GM19455 (cell line): ENCODE data around the gene ZNF595.
"Not testable (repeated sequence)": the region's sequence is repeated elsewhere in the genome, so short reads cannot be mapped to it uniquely, and the experiment has no call there.

Experiments
- ATAC-seq: cut with Tn5 transposase; IDR thresholded peaks from one replicate; pipeline ENCODE4 v1.9.1; 2021; ENCODE audit not compliant: unreplicated experiment

The ZNF595 gene

DNA sequence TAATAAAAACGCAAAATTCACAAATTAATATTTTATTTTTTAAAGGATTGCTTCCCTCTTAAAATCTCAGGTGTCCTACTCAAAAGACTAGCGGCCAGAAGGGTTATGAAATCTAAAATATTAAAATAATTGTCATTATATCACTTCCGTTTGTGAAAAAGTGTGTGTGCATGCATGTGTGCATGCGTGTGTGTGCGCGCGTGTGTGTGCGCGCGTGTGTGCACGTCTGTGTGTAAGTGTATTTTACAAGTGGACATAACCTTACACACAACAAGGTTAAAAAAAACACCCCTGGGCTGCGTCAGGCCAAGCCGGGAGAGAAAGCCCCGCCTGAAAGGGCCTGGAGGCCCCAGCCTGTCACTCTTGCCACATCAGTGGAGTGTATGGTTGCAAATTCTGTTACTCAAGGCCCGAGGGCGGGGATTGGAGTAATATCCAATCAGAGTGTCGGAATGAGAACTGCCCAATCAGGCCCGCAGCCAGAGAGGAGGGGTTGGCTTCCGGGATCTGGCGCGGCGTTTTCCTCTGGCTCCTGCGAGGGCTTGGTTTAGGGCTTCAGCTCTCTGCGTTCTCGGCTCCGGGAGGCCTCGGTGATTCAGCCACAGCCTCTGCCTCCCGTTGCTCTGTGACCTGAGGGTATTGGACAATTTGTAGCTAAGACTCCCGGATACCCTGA, at the start of gene ZNF595:
Gene ZNF595 (plus strand): TSS at position 518 of the 676 bp plus-strand sequence. CDS start 168 bp downstream, outside the sequence.
- not testable (repeated sequence) for ATAC-seq

DNA sequence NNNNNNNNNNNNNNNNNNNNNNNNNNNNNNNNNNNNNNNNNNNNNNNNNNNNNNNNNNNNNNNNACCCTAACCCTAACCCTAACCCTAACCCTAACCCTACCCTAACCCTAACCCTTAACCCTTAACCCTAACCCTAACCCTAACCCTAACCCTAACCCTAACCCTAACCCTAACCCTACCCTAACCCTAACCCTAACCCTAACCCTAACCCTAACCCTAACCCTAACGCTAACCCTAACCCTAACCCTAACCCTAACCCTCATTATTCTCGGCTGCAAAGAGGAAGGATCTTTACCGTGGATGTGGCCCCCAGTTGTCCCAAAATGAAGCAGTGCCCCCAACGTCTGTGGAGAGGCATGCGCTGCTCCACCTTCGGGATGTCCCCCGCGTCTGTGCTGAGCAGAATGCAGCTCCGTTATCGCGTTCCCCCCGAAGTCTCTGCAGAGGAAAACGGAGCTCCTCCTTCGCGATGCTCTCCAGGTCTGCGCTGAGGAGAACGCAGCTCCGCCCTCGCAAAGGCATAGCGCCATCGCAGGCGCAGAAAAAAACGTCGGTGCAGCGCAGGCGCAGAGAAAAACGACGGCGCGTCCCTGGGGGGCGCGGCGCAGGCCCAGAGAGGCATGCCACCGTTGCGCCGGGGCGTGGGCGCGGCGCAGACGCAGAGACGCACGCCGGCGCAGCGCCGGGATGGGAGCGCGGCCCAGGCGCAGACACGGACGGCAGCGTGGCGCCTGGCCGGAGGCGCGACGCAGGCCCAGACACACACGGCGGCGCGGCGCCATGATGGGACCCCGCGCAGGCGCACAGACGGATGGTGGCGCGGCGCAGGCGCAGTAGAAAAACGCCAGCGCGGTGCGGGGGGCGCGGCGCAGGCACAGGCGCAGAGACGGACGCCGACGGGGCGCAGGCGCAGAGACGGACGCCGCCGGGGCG, 42.9 kb upstream of the ZNF595 start:
- not testable (repeated sequence) for ATAC-seq

DNA sequence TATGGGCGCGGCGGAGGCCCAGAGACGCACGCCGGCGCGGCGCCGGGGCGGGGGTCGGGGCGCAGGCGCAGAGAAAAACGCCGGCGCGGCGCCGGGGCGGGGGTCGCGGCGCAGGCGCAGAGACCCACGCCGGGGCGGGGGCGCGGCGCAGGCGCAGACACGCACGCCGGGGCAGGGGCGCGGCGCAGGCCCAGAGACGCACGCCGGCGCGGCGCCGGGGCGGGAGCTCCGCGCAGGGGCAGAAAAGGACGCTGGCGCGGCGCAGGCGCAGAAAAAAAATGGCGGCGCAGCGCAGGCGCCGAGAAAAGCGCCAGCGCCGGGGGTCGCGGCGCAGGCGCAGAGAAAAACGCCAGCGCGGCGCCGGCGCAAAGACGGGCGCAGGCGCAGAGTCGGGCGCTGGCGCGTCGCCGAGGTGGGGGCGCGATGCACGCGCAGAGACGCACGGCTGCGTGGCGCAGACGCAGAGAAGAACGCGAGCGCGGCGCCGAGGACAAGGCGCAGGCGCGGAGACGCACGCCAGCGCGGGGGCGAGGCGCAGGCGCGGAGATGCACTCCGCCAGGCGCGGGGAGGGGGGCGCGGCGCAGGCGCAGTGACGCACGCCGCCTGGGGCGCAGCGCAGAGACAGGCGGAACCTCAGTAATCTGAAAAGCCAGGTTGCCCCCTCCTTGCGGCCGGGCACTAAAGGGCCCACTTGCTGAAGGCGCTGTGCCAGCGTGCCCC, 41.9 kb upstream of the ZNF595 start:
- ATAC-seq = not testable (repeated sequence)

DNA sequence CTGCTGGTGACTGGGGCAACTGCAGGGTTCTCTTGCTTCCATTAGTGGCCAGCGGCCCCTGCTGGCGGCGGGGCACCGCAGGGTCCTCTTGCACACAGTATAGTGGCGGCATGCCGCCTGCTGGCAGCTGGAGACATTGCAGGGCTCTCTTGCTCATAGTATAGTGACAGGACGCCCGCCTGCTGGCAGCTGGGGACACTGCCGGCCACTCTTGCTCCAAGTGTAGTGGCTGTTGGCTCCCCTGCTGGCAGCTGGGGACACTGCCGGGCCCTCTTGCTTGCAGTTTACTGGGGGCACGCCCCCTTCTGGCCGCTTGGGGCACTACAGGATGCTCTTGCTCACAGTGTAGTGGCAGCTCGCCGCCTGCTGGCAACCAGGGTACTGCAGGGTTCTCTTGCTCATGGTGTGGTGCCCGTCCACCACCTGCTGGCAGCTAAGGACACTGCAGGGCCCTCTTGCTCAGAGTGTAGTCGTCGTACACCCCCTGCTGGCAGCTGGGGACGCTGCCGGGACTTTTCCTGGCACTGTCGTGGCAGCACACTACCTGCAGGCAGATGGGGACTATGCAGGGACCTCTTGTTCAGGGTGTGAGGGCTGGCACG, 41.2 kb upstream of the ZNF595 start:
- ATAC-seq = not testable (repeated sequence)

DNA sequence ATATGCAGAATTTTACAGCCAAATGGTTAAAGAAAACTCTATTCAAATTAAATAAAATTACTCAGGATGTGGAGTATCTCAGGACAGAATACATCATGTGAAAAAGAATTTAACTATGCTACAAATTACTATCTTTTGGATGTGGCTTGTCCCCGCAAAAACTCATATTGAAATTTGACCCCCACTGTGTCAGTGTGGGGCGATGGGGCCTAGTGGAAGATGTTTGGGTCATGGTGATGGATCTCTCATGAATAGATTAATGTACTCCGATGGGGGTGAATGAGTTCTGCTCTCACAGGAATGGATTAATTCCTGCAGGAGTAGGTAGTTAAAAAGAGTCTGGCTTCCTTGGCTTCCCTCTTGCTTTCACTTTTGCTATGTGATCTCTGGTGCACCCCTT, 35.0 kb upstream of the ZNF595 start:
- not testable (repeated sequence) for ATAC-seq

DNA sequence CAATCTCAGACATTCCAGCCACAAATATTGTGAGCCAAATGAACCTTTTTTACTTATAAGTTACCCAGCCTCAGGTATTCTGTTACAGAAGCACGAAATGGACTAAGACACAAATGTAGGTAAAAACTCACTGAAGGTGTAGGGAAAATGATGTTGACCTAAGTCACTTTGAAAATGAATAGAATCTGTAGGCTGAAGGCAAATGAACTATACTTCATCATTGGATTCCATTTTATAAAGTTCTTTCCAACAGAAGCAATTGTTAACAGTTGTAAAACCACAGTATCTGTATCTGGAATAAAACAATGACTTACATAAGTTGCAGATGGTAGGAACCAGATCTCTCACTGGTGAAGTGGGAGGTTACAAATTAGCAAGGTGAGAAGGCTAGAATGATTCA, 34.5 kb upstream of the ZNF595 start:
- ATAC-seq = not testable (repeated sequence)

DNA sequence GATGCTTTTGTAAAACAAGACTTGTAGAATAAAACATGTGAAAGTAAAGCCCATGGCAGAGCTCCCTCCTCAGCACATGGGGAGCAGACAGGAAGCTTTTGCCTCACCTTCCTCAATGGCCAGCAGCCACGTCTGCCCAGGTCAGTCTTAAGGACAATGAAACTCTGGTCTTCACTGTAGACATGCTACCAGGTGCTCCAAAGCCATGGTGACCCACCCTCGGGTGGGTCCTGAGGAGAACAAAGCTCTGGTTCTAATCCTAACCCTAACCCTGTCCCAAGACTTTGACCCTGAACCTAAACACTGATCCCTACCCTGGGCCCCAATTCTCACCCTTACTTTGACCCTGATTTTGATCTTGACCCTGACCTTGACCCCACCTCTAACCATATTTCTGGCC, 30.2 kb upstream of the ZNF595 start:
- ATAC-seq = not testable (repeated sequence)

DNA sequence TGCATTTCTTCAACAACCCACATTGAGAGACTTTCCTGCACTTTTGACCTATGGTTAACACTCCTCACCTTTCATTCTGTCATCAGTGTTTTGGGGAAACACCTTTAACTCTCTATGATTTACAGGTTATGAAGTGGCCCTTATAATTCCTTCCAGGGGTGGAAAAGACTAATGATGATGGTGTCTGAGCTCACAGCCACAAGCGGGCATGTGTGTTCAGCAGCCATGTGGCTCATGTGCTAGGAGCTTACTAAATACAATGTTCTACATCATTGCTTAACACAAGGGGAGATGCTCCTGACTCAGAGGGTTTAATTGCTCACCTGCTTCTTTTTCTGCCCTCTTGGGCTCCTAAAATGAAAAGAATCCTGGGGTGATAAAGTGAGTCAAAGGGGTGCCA, 28.8 kb upstream of the ZNF595 start:
- ATAC-seq = not testable (repeated sequence)

DNA sequence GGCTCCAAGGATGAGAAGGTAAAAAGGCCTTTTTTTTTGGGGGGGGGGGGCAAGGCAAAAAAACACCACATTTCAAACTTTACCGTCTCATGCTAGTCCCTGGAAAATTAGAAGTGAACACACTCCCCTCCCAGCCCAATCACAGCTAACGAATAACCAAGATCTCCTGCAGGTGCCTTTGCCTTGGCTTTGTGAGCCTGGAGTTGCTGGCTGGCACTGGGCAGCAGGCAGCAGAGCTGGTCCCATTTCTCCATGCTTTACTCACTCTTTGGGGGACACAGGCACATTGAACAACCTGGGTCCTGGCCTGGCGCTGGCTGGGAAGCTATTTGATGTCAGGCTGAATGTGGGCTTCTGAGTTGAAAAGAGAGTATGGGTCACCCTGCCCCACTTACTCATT, 25.6 kb upstream of the ZNF595 start:
- ATAC-seq = not testable (repeated sequence)

DNA sequence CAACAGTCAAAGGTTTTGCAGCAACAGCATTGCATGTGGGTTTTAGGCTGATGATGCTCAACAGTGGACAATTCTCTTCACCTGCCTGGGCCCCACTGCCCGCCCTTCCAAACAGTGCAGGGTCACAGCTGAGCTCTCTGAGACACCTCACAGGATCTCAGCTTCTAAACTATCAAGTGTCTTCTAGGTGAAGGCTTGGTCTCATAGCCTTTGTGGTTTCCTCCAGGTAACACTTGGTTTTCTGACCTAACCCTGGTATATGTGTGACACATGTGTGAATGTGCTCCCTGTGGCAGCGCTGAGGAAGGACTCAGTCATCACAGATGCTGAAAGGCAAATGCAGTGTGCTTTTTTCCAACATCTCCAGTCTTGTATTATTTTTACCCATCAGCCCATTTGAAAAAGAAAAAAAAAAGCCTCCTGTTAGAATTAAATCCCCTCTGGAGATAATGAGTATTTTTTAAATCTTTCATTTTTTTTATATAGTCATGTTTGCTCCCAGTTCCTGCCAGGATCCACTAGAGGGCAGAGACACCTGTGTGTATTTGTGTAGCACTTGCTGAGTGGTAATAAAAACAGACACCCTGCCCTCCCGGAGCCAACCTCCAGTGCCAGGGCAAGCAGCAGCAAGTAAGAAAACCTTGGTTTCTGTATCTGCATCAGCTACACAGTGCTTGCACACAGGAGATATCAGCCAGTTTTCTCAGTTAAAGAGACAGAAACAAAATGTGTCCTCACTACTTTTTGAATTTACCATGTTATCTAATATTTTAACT, 24.2 kb upstream of the ZNF595 start:
- ATAC-seq = not testable (repeated sequence)

DNA sequence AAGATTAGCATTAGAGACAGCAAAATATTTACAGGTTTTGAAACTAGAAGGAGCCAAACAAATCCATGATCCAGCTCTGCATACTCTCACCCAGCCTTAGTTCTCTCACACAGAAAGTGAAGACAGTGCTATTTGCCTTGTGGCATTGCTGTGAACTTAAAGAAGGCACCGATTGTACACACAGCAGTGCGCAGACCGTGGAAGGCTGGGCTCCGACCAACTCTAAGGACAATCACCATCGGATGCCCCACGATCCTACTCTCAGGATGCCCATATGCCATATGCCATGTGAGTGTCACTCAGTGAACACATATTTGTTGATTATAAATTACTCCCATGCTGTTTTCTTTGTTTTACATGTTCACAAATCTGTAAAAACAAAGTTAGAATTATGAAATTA, 19.8 kb upstream of the ZNF595 start:
- ATAC-seq = not testable (repeated sequence)

DNA sequence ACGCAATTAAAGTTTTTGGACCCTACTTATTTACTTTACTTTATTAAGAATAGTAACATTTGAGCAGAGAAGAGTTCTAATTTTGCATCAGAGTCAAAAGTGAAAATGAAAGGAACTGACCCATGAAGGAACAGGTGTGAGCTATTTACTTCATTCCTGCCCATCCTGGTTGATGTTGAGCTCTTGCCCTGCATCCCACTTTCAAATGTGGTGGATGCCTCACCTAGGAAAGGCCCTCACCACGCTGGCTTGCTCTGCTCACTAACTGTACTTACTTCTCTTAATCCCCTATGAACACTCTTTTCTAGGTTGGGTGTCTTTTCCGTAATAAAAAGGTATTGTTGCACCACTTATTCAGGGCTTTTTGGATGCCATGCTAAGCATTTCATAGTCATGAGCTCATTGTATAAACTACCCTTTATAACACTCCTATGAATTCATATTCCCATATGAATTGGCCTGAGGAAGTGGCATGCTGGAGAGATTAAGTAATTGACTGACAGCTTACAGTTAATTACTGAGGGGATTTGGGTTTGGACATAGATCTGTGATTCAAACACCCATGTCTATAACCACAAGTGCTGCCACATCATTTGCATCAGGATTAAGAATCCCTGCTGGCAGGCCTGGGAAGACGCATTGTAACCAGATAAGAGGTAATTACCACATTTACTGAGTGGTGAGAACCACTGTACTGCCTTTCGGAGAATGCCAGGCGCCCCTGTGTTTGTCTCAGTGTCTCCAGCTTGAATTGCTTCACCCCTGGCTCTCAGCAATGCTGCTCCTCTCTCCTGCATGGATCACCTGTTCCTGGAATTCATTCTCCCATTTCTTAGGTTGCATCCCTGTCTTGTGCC, 16.3 kb upstream of the ZNF595 start:
- ATAC-seq = not testable (repeated sequence)

DNA sequence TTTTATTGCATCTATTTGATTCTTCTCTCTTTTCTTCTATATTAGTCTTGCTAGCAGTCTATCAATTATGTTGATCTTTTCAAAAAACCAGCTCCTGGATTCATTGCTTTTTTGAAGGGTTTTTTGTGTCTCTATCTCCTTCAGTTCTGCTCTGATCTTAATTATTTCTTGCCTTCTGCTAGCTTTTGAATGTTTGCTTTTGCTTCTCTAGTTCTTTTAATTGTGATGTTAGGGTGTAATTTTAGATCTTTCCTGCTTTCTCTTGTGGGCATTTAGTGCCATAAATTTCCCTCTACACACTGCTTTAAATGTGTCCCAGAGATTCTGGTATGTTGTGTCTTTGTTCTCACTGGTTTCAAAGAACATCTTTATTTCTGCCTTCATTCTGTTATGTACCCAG, 14.9 kb upstream of the ZNF595 start:
- not testable (repeated sequence) for ATAC-seq

DNA sequence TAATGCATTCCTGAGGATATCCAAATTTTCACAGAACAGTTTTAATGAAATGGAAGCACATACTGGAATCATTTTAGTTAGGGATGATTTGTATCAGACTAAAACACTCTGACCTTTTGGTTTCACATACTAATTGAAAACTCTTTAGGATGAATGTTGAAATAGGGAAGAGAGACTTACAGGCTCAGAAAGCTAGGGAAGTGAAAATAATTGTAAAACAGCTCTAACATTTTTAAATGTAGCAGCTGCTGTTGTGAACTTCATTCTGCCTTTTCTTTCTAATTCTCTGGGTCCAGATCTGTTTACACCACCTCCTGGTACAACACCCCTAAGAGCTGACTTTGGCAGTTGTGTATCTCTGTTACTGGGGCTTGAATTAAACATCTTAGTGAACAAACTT, 9.7 kb upstream of the ZNF595 start:
- ATAC-seq = not testable (repeated sequence)

DNA sequence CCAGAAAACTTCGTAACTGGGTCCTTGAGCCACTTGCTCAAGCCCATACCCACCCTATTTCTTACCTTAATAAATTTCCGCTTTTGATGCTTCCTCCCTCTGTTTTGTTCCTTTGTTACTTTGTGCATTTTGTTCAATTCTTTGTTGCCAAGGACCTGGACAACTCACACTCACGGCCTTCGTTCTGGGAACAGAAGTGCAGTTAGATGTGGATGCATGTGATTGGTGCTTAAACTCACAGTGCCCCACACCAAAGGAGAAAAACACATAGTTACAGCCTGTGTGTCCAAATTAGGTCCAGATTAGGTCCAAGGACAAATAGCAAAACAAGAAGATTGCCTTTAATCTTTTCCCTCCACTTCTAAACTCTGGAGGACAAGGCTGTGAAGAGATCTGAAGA, 1.9 kb upstream of the ZNF595 start:
- not testable (repeated sequence) for ATAC-seq

DNA sequence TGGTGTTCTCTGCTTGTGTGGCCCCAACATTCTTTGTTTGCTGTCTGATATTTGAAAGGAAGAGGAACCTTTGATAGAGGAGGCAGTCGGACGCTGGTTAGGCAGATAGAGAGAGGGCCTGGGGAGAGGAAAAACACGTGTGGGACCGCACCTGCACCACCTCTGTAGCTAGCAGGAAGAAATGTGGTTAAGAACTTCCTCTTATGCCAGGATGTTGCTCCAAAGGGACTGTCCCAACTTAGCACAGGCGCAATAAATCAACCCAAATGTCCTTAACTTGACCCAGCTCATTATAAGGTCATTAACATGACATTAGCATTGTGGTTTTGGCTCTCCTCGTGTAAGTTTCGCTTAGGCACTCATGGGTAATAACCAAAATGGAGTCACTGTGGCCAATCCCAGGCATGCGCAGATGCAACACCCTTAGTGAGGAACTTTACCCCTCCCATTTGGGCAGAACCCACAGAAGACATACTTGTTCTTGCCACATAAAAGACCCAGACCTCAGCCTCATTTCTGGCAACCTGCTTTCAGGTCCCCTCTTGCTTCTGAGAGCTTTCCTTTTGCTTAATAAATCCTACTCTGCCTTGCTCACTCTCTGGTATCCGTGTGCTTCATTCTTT, 1.4 kb upstream of the ZNF595 start:
- not testable (repeated sequence) for ATAC-seq

DNA sequence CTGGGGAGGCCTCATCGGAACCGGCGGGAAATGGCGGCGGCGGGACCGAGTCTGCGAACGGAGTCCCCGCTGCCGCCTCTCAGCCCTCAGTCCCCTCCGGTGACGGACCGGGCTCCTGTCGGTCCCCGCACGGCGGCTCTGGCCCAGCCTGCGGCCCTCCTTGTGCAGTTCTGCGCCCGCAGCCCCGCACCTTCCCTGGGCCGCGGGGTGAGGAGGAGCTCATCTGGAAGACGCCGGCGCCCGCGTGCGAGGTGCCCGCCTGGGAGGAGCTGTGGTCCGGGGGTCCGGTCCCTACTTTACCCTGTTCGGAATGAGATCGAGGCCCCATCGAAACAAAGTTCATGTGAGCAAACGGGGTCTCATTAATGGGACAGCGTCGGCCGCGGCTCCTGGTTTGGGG, 400 bp downstream of the ZNF595 start:
- not testable (repeated sequence) for ATAC-seq

DNA sequence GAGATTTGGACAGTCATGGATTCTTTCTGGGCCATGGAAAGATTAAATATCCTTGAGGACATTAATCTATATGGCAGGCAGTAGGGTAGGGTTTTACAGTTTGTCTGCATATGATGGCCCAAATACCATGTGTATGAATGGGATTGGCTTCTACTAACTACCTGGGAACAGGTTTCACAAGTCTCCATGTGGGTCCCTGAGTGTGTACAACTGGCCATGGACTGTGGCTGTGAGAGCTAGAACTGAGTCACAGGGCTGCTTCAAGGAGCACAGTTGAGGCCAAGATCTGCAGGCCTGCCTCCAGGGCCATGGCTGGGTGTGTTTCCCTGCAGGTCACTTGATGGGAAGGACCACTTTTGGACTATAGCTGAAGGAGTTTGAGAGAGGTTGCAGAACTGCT, 11.6 kb downstream of the ZNF595 start:
- not testable (repeated sequence) for ATAC-seq

DNA sequence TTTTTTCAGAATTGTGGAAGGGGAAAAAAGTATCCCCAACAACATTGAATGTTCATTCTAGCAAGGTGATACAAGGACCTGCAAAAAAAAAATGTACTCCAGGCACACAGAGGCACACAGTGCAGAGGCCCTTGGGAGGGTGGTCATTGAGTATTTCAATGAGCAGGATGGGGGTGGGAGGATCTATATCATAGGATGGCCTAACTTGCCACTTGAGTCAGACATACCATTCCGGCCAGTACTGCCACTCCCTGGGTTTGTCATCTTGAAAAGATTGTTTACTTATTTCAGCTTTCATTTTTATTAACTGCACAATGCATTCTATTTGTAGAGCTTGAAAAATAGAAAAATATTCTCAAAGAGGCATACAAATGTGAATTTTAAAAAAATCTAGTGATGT, 18.7 kb downstream of the ZNF595 start:
- no peak for ATAC-seq
